CD4-positive, alpha-beta T cell treated with Interleukin-21 for 1 hour (primary cell): ENCODE data around the gene RALGAPB.

Source experiments
- DNase-seq: peaks from one replicate; pipeline ENCODE4 v3.0.0-alpha.2; 2020

Gene RALGAPB

GRCh38 chr20:38617830-38618196 is 145.2 kb downstream of the RALGAPB start:
- DNase-seq, result no peak

DNA sequence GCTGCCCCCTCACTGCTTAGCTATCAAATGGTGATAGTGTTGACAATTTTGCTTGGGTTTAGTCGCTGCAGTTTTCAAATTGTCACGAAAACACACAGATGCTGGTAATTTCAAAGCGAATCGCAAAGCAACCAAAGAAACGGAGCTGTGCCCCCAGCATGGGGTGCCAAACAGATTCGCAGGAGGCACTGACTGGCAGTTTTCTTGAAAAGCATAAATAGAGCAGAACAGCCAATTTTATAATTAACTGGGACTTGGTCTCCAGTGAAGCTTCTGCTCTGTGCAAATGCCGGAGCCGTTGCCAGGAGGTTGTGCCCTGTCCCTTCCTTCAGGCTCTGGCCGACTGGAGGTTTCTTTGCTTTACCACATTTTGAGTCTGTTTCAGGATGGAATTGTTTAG is 147.8 kb downstream of the RALGAPB start:
- no peak for DNase-seq

DNA sequence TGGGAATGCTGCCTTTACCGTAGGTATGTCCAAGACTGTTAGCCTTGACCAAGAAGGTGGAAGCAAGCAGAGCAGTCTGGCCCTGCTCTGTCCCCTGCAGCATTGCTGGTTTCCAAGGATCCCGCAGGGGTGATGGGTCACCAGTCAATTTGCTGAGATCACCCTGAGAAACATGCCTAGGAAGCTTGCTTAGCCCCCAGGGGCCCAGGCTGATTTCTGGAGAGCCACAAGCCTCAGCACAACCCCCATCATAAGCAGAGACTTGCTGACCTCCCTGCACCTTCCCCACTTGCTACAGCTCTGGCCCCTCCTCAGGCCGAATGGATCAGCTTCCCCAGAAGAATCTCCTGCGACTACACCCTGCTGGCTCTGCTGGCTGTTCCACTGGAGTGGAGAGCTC is 150.4 kb downstream of the RALGAPB start:
- DNase-seq, result no peak

DNA sequence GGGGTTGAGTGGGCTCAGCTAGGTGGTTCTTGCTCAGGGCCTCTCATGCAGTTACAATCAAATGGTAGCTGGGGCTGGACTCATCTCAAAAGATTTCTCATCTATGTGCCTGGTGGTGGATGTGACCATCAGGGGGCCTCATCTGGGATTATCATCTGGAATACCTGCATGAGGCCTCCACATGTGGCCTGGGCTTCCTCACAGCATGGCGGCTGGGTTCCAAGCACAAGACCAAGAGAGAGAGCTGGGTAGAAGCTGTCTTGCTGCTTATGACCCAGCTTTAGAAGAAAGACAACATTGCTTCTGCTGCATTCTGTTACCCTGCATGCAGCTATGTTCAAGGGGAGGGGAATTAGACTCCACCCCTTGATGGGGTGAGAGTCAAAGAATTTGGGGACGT is 151.4 kb downstream of the RALGAPB start:
- no peak for DNase-seq

- no peak for DNase-seq
Observed at GRCh38 chr20:38625896-38626295, 153.3 kb downstream of the RALGAPB start.

DNA sequence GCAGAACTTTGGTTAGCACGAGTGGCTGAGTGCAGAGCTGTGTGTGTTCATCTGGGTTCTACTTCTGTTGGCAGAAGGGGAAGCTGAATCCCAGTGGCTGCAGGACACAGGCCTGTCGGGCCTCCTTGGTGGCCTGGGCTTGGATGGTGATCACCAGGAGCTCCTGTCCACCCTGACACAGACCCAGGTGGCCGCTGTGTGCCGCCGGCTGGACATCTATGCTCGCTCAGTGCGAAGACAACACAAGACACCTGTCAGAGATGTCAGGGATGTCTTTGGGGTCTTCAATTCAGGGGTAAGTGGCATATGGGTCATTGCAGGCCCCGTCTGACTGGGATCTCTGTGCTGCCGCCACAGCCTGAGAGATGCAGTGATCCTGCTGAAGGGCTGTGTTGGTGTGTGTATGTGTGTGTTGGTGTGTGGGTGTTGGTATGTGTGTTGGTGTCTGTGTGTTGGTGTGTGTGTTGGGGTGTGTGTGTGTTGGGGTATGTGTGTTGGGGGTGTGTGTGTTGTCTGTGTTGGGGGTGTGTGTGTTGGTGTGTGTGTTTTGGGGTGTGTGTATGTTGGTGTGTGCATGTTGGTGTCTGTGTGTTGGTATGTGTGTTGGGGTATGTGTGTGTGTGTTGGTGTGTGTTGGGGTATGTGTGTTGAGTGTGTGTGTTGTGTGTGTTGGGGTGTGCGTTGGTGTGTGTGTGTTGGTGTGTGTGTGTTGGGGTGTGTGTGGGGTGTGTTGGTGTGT is 154.4 kb downstream of the RALGAPB start:
- no peak for DNase-seq
